Peyer's patch (tissue), 4 donors: Measurements from ENCODE around the gene CTSD. TPM values are rescaled to one million over a fixed set of nuclear protein-coding genes. Genes with fewer than 3 reads are reported as not detected.

ENCODE experiments used
- DNase-seq, 3 donors: peaks; one replicate each; pipeline ENCODE4 v3.0.0-alpha.2; 2017 to 2019
- H3K27ac ChIP-seq, 4 donors: fragments of 200-600 bp; sonication (generic); one replicate each; pipeline ENCODE4 v1.5.1; 2016 to 2019
- H3K27me3 ChIP-seq, 2 donors: fragments of 200-600 bp; sonication (generic); one replicate each; pipeline ENCODE4 v1.5.1; 2019
- H3K36me3 ChIP-seq, 3 donors: fragments of 200-600 bp; sonication (generic); one replicate each; pipeline ENCODE4 v1.5.1; 2016 to 2019
- H3K4me1 ChIP-seq, 4 donors: fragments of 200-600 bp; sonication (generic); one replicate each; pipeline ENCODE4 v1.5.1; 2016 to 2019
- H3K4me3 ChIP-seq, 4 donors: fragments of 200-600 bp; sonication (generic); 1 replicate in 3 of 4; 2 replicates in 1 of 4; pipeline ENCODE4 v1.5.1; 2016 to 2019; ENCODE audit warnings: mild to moderate bottlenecking in 1 of 4
- H3K9me3 ChIP-seq, 4 donors: fragments of 200-600 bp; sonication (generic); one replicate each; pipeline ENCODE4 v1.5.1; 2016 to 2019; ENCODE audit warnings: mild to moderate bottlenecking in 1 of 4
- CTCF ChIP-seq, 6 experiments: fragments of 450-650 bp in 4 of 6; fragments of 200-600 bp in 2 of 6; sonication (generic) in 1 of 6; IDR thresholded peaks; one replicate each; pipeline ENCODE4 v1.5.1; 2017 to 2019; ENCODE audit warnings: antibody characterized with exemption in 6 of 6, mild to moderate bottlenecking in 3 of 6, moderate library complexity in 1 of 6
- POLR2A ChIP-seq, 2 donors: fragments of 450-650 bp; IDR thresholded peaks; one replicate each; pipeline ENCODE4 v1.5.1; 2017; ENCODE audit warnings: antibody characterized with exemption in 2 of 2, mild to moderate bottlenecking in 2 of 2, moderate library complexity in 2 of 2
- total RNA-seq, 4 donors: library from RNA; depleted of rRNA; stranded (reverse); fragments of >200 nt; gene quantifications; one replicate each; pipeline ENCODE4 v1.1.0, GENCODE V29; 2016

The CTSD gene
- total RNA-seq, 4 donors from 2014 or later = 129 to 1,688 (median 1,221) TPM

- no peaks in the 10 kb centered on the region for H3K27me3 ChIP-seq
- H3K4me3 ChIP-seq = peak overlapping the region; percentile 83 to 99 (median 91)
- DNase-seq = no peak
- no peaks in the 10 kb centered on the region for H3K9me3 ChIP-seq
- H3K27ac ChIP-seq = peak overlapping the region; percentile 89 to 98 (median 96)
- no peak for TF ChIP-seq POLR2A (IDR thresholded peaks at IDR 0.05)
- no peak for TF ChIP-seq CTCF (IDR thresholded peaks at IDR 0.05)
- H3K4me1 ChIP-seq = peaks cover 4 to 65% (median 59%) of the 10 kb centered on the region in 4 donors
- H3K36me3 ChIP-seq = peaks cover 0 to 48% (median 2%) of the 10 kb centered on the region in 3 donors
Observed at GRCh38 chr11:1761857-1762536, 1.7 kb downstream of the CTSD start.

GRCh38 chr11:1761110-1761856, 2.4 kb downstream of the CTSD start:
- H3K36me3 ChIP-seq = peaks cover 0 to 55% (median 3%) of the 10 kb centered on the region in 3 donors
- peaks cover 4 to 72% (median 64%) of the 10 kb centered on the region in 4 donors for H3K4me1 ChIP-seq
- no peaks in the 10 kb centered on the region for H3K9me3 ChIP-seq
- no peaks in the 10 kb centered on the region for H3K27me3 ChIP-seq
- peak overlapping the region in 3 of 4 donors; percentile 83 to 92 (median 90) for H3K4me3 ChIP-seq
- TF ChIP-seq CTCF (IDR thresholded peaks at IDR 0.05) = no peak
- TF ChIP-seq POLR2A (IDR thresholded peaks at IDR 0.05) = no peak
- no peak for DNase-seq
- H3K27ac ChIP-seq = peak overlapping the region; percentile 89 to 98 (median 96)

DNA sequence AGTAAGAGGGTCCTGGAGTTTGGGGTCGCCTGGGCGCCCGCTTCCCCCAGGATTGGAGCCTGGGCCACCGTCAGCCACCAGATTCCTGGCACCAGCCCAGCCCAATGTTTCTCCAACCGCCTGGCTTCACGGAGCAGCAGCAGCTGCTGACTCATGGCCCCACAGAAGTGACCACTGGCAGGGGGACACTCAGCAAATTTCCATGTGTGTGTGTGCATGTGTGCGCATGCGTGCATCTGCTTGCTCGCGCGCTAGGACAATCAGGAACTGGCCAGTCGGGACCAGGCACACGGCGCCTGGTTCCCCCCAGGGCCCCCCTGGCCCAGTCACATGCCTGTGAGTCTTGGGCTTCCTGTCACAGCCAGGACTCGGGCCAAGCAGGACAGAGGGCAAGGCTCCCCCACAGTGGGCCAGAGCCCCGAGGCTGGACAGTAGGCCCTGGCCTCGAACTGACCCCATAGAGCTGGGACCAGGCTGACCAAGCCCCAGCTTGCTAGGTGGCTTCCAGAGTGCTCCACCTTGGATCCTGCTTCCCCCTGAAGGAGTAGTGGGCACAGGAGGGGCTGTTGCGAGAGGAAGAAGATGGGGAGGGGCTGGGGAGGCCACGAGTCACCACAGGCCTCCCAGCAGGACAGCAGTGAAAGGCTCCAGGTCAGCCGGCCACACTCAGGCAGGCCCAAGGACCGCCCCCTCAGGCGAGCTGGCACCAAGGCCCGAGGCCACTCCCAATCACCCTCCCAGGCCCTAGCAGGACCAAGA, 3.2 kb downstream of the CTSD start:
- TF ChIP-seq CTCF (IDR thresholded peaks at IDR 0.05) = no peak
- peak in 1 of 2 donors; percentile 12 for TF ChIP-seq POLR2A (IDR thresholded peaks at IDR 0.05)
- peak overlapping the region; percentile 77 to 98 (median 92) for H3K27ac ChIP-seq
- no peaks in the 10 kb centered on the region for H3K9me3 ChIP-seq
- peak in 1 of 3 donors; percentile 81 for DNase-seq
- H3K4me1 ChIP-seq = peaks cover 4 to 76% (median 69%) of the 10 kb centered on the region in 4 donors
- peak overlapping the region in 2 of 4 donors; percentile 21 to 90 for H3K4me3 ChIP-seq
- no peaks in the 10 kb centered on the region for H3K27me3 ChIP-seq
- H3K36me3 ChIP-seq = peaks cover 0 to 62% (median 3%) of the 10 kb centered on the region in 3 donors

DNA sequence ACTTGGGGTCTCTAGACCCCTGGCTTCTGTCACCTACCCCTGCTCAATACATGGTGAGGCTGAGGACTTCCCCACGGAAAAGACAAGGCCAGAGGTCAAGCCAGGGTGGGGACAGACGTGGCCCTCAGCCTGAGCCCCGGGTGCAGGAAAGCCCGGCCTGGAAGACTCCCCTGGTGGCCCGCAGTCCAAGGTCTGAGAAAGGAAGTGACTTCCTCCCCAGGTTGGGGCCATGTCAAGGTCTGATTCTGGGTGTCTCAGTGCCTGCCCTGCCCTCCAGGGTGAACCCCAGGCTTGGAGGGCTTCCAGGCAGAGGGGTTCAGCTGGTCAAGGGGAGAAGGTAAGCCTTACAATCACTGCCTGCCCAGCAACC, 3.9 kb downstream of the CTSD start:
- Histone ChIP-seq H3K36me3 (peaks cover 0 to 69% (median 3%) of the 10 kb centered on the region in 3 donors), H3K4me1 (peaks cover 4 to 76% (median 72%) of the 10 kb centered on the region in 4 donors), H3K27ac (peak overlapping the region; percentile 68 to 98 (median 83)), H3K4me3 (peak overlapping the region in 2 of 4 donors; percentile 21 to 90), H3K9me3 (no peaks in the 10 kb centered on the region), H3K27me3 (no peaks in the 10 kb centered on the region)
- DNase-seq = no peak
- TF ChIP-seq POLR2A (IDR thresholded peaks at IDR 0.05) (no peak), CTCF (IDR thresholded peaks at IDR 0.05) (no peak)

- TF ChIP-seq CTCF (IDR thresholded peaks at IDR 0.05) (no peak), POLR2A (IDR thresholded peaks at IDR 0.05) (no peak)
- no peak for DNase-seq
- Histone ChIP-seq H3K4me1 (peaks cover 4 to 73% (median 69%) of the 10 kb centered on the region in 4 donors), H3K27ac (peak overlapping the region; percentile 68 to 98 (median 83)), H3K4me3 (peak overlapping the region in 2 of 4 donors; percentile 21 to 90), H3K27me3 (no peaks in the 10 kb centered on the region), H3K9me3 (no peaks in the 10 kb centered on the region), H3K36me3 (peaks cover 0 to 75% (median 3%) of the 10 kb centered on the region in 3 donors)
Observed at GRCh38 chr11:1759151-1759850, 4.4 kb downstream of the CTSD start.
